OCI-LY1 (cell line): Measurements from ENCODE around the gene SYK.
"Not testable (repeated sequence)": the region's sequence is repeated elsewhere in the genome, so short reads cannot be mapped to it uniquely, and the experiment has no call there.

Experiments used
- EZH2 ChIP-seq: fragments of 200-600 bp; sonication (generic), shearing (Covaris generic); IDR thresholded peaks from 2 replicates; pipeline ENCODE4 v1.8.0; 2017; ENCODE audit warnings: borderline replicate concordance, mixed run types, mild to moderate bottlenecking, antibody characterized with exemption, low read length, moderate library complexity, mixed read lengths
- TF ChIP-seq, protein P1 (sequence below): fragments of 200-600 bp; sonication (generic), shearing (Covaris generic); IDR thresholded peaks from 2 replicates; pipeline ENCODE4 v1.5.1; 2017; ENCODE audit warnings: mild to moderate bottlenecking, antibody characterized with exemption, low read length, moderate library complexity, mixed read lengths

DNA sequence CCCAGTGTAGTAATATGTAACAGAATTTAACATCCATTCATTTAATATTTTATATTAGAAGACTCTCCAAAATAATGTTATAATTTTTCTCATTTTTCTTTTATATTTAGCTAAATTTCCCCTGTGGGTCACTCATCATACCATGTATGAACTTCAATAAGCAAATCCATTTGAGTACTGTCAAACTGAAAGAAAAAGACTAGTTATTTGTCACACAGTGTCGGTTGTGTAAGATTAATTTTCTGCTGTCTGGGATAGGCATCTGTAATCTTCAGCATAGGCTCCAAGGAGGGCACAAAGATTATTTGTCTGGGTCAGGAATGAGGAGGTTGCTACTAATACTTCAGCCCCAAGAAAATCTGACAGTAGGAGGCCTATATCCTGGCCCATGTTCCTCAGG is 13.1 kb upstream of the SYK start:
- TF ChIP-seq, protein P1, sequence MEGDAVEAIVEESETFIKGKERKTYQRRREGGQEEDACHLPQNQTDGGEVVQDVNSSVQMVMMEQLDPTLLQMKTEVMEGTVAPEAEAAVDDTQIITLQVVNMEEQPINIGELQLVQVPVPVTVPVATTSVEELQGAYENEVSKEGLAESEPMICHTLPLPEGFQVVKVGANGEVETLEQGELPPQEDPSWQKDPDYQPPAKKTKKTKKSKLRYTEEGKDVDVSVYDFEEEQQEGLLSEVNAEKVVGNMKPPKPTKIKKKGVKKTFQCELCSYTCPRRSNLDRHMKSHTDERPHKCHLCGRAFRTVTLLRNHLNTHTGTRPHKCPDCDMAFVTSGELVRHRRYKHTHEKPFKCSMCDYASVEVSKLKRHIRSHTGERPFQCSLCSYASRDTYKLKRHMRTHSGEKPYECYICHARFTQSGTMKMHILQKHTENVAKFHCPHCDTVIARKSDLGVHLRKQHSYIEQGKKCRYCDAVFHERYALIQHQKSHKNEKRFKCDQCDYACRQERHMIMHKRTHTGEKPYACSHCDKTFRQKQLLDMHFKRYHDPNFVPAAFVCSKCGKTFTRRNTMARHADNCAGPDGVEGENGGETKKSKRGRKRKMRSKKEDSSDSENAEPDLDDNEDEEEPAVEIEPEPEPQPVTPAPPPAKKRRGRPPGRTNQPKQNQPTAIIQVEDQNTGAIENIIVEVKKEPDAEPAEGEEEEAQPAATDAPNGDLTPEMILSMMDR = not testable (repeated sequence)
- not testable (repeated sequence) for TF ChIP-seq EZH2
